WTC11 (cell line): ENCODE results near the gene DAD1. TPM values are rescaled to one million over a fixed set of nuclear protein-coding genes. Genes with fewer than 3 reads are reported as not detected.

Experiments used
- ATAC-seq: fragments of 200-7000 bp; cut with Tn5 transposase; 2 replicates; pipeline ENCODE4 v1.10.0; 2021; ENCODE audit warnings: mild to moderate bottlenecking, moderate library complexity
- CTCF ChIA-PET: fragments of 300-600 bp; sonication (Branson Sonifier 250); formaldehyde crosslinking; loops from one replicate; lab custom pipeline; 2021; ENCODE audit warnings: antibody characterized with exemption; lab: Charles Lee
- POLR2A ChIA-PET: fragments of 350-600 bp; sonication (Branson Sonifier 250); formaldehyde crosslinking; loops from one replicate; lab custom pipeline; 2021; ENCODE audit warnings: antibody characterized with exemption; lab: Charles Lee
- DNase-seq: peaks from one replicate; pipeline ENCODE4 v3.0.0; 2021; ENCODE audit warnings: low spot score
- H3K27ac Mint-ChIP-seq: 2 replicates; pipeline ENCODE4 v1.8.0; 2021; ENCODE audit warnings: mixed read lengths
- H3K27me3 Mint-ChIP-seq: 2 replicates; pipeline ENCODE4 v1.8.0; 2021; ENCODE audit warnings: low read depth, mild to moderate bottlenecking, moderate library complexity, mixed read lengths
- H3K36me3 Mint-ChIP-seq: 2 replicates; pipeline ENCODE4 v1.8.0; 2021; ENCODE audit warnings: mixed read lengths
- H3K4me1 Mint-ChIP-seq: 2 replicates; pipeline ENCODE4 v1.8.0; 2022; ENCODE audit warnings: mixed read lengths
- H3K4me3 Mint-ChIP-seq: 2 replicates; pipeline ENCODE4 v1.8.0; 2021; ENCODE audit warnings: mild to moderate bottlenecking, moderate library complexity, mixed read lengths
- H3K9me3 Mint-ChIP-seq: 2 replicates; pipeline ENCODE4 v1.8.0; 2021; ENCODE audit warnings: mixed read lengths
- CREM ChIP-seq: sonication (generic); formaldehyde crosslinking; IDR thresholded peaks from 2 replicates; pipeline ENCODE4 v1.8.1; 2022; ENCODE audit warnings: mild to moderate bottlenecking, missing genetic modification reagents, moderate library complexity
- EMX1 ChIP-seq: fragments of 250-450 bp; sonication (Bioruptor Pico); IDR thresholded peaks from 2 replicates; pipeline ENCODE4 v1.8.0; 2021; ENCODE audit warnings: mild to moderate bottlenecking
- ESRRA ChIP-seq: sonication (generic); formaldehyde crosslinking; IDR thresholded peaks from 2 replicates; pipeline ENCODE4 v1.8.1; 2022; ENCODE audit warnings: mild to moderate bottlenecking, missing genetic modification reagents, borderline replicate concordance
- FOXK1 ChIP-seq: sonication (generic); formaldehyde crosslinking; IDR thresholded peaks from 2 replicates; pipeline ENCODE4 v1.8.0; 2022; ENCODE audit warnings: mild to moderate bottlenecking, moderate library complexity, missing genetic modification reagents
- GTF2I ChIP-seq: fragments of 250-450 bp; sonication (Bioruptor Pico); conservative IDR thresholded peaks from 2 replicates; pipeline ENCODE4 v1.4.0; 2021; ENCODE audit warnings: mild to moderate bottlenecking
- MXD4 ChIP-seq: fragments of 250-450 bp; sonication (Bioruptor Pico); IDR thresholded peaks from 2 replicates; pipeline ENCODE4 v1.8.0; 2021; ENCODE audit warnings: mild to moderate bottlenecking, moderate library complexity, borderline replicate concordance
- NFE2L1 ChIP-seq: sonication (generic); formaldehyde crosslinking; IDR thresholded peaks from 2 replicates; pipeline ENCODE4 v1.8.1; 2023; ENCODE audit warnings: missing genetic modification reagents
- NFYB ChIP-seq: sonication (generic); formaldehyde crosslinking; conservative IDR thresholded peaks from 2 replicates; pipeline ENCODE4 v1.8.0; 2022; ENCODE audit warnings: low read depth, missing genetic modification reagents
- NR1H2 ChIP-seq: sonication (generic); formaldehyde crosslinking; IDR thresholded peaks from 2 replicates; pipeline ENCODE4 v1.9.0; 2021; ENCODE audit warnings: mild to moderate bottlenecking, moderate library complexity, missing genetic modification reagents
- NR3C1 ChIP-seq: sonication (generic); formaldehyde crosslinking; conservative IDR thresholded peaks from 2 replicates; pipeline ENCODE4 v1.8.1; 2023; ENCODE audit warnings: low read depth, mild to moderate bottlenecking, missing genetic modification reagents
- OVOL2 ChIP-seq: fragments of 250-450 bp; sonication (Bioruptor Pico); IDR thresholded peaks from 2 replicates; pipeline ENCODE4 v1.9.0; 2021; ENCODE audit warnings: mild to moderate bottlenecking, borderline replicate concordance
- TCF7 ChIP-seq: sonication (generic); formaldehyde crosslinking; IDR thresholded peaks from 2 replicates; pipeline ENCODE4 v1.8.0; 2022; ENCODE audit warnings: mild to moderate bottlenecking, low read depth, missing genetic modification reagents, moderate library complexity
- ZNF263 ChIP-seq: sonication (generic); formaldehyde crosslinking; IDR thresholded peaks from 2 replicates; pipeline ENCODE4 v1.8.1; 2022; ENCODE audit warnings: low read depth, mild to moderate bottlenecking, moderate library complexity, missing genetic modification reagents
- ZNF416 ChIP-seq: fragments of 250-450 bp; sonication (Bioruptor Pico); IDR thresholded peaks from 2 replicates; pipeline ENCODE4 v1.9.0; 2021; ENCODE audit warnings: mild to moderate bottlenecking, inconsistent platforms
- ZNF423 ChIP-seq: fragments of 250-450 bp; sonication (Bioruptor Pico); IDR thresholded peaks from 2 replicates; pipeline ENCODE4 v2.1.2; 2022; ENCODE audit warnings: mild to moderate bottlenecking, moderate library complexity
- total RNA-seq: library from RNA; stranded (reverse); gene quantifications from 3 replicates; pipeline ENCODE4 v1.2.3, GENCODE V29; 2021
- TF ChIP-seq, protein P1 (sequence below): fragments of 250-450 bp; sonication (Bioruptor Pico); IDR thresholded peaks from 2 replicates; pipeline ENCODE4 v1.9.0; 2021; ENCODE audit warnings: mild to moderate bottlenecking
- TF ChIP-seq, protein P2 (sequence below): fragments of 200-600 bp; IDR thresholded peaks from 2 replicates; pipeline ENCODE4 v1.8.0; 2022; ENCODE audit warnings: antibody characterized with exemption
- TF ChIP-seq, protein P3 (sequence below): sonication (generic); formaldehyde crosslinking; IDR thresholded peaks from 2 replicates; pipeline ENCODE4 v1.8.1; 2022; ENCODE audit warnings: low read depth, missing genetic modification reagents, borderline replicate concordance
- TF ChIP-seq, protein P4 (sequence below): sonication (generic); formaldehyde crosslinking; IDR thresholded peaks from 2 replicates; pipeline ENCODE4 v1.8.1; 2023; ENCODE audit warnings: mild to moderate bottlenecking, missing genetic modification reagents, moderate library complexity
- TF ChIP-seq, protein P5 (sequence below): sonication (generic); formaldehyde crosslinking; IDR thresholded peaks from 2 replicates; pipeline ENCODE4 v1.8.0; 2022; ENCODE audit warnings: mild to moderate bottlenecking, missing genetic modification reagents
- TF ChIP-seq, protein P6 (sequence below): sonication (generic); formaldehyde crosslinking; conservative IDR thresholded peaks from 2 replicates; pipeline ENCODE4 v1.8.1; 2023; ENCODE audit warnings: mild to moderate bottlenecking, low read depth, missing genetic modification reagents, moderate library complexity
- TF ChIP-seq, protein P7 (sequence below): fragments of 250-450 bp; sonication (Bioruptor Pico); conservative IDR thresholded peaks from 2 replicates; pipeline ENCODE4 v1.9.0; 2021; ENCODE audit warnings: mild to moderate bottlenecking
- TF ChIP-seq, protein P8 (sequence below): sonication (generic); formaldehyde crosslinking; IDR thresholded peaks from 2 replicates; pipeline ENCODE4 v1.8.1; 2022; ENCODE audit warnings: low read depth, mild to moderate bottlenecking, moderate library complexity, missing genetic modification reagents, borderline replicate concordance
- TF ChIP-seq, protein P9 (sequence below): fragments of 250-450 bp; sonication (Bioruptor Pico); IDR thresholded peaks from 2 replicates; pipeline ENCODE4 v2.1.2; 2022; ENCODE audit warnings: mild to moderate bottlenecking, moderate library complexity

DAD1 gene
- total RNA-seq, 1 experiment from 2014 or later, result 125 TPM

DNA sequence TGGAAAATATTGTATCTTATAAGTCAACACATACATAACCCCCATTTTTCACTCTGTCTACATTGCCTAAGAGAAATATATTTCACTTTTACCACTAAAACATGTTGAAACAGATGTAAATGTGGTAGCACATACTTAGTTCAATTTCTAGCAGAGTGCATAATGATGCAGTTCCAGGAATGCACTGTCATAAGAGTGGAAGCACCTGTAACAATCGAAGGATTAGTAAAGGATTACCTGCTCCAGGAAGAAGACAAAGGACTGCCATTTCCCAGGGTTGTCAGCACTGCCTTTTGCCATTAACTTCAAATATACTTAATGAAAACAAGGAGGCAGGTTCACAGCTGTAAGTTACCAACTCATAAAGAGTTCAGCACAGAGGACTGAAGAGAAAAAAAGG, 24.6 kb downstream of the DAD1 start:
- Mint-ChIP-seq H3K36me3 (peaks cover 24% of the 10 kb centered on the region), H3K4me3 (no peak overlapping the region), H3K4me1 (peaks cover 15% of the 10 kb centered on the region), H3K9me3 (no peaks in the 10 kb centered on the region), H3K27me3 (no peaks in the 10 kb centered on the region), H3K27ac (no peak overlapping the region)
- POLR2A ChIA-PET, result no interaction called here
- CTCF ChIA-PET, result no interaction called here
- ATAC-seq, result no peak
- no peak for DNase-seq
- TF ChIP-seq NFYB (CRISPR knock-in tag), result no peak
- TF ChIP-seq, protein P1, sequence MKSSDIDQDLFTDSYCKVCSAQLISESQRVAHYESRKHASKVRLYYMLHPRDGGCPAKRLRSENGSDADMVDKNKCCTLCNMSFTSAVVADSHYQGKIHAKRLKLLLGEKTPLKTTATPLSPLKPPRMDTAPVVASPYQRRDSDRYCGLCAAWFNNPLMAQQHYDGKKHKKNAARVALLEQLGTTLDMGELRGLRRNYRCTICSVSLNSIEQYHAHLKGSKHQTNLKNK (CRISPR knock-in tag), result no peak
- TF ChIP-seq ZNF416, result no peak
- TF ChIP-seq, protein P2, sequence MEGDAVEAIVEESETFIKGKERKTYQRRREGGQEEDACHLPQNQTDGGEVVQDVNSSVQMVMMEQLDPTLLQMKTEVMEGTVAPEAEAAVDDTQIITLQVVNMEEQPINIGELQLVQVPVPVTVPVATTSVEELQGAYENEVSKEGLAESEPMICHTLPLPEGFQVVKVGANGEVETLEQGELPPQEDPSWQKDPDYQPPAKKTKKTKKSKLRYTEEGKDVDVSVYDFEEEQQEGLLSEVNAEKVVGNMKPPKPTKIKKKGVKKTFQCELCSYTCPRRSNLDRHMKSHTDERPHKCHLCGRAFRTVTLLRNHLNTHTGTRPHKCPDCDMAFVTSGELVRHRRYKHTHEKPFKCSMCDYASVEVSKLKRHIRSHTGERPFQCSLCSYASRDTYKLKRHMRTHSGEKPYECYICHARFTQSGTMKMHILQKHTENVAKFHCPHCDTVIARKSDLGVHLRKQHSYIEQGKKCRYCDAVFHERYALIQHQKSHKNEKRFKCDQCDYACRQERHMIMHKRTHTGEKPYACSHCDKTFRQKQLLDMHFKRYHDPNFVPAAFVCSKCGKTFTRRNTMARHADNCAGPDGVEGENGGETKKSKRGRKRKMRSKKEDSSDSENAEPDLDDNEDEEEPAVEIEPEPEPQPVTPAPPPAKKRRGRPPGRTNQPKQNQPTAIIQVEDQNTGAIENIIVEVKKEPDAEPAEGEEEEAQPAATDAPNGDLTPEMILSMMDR, result no peak
- no peak for TF ChIP-seq MXD4 (CRISPR knock-in tag)
- no peak for TF ChIP-seq NFE2L1
- TF ChIP-seq OVOL2 (CRISPR knock-in tag), result no peak
- TF ChIP-seq, protein P3, sequence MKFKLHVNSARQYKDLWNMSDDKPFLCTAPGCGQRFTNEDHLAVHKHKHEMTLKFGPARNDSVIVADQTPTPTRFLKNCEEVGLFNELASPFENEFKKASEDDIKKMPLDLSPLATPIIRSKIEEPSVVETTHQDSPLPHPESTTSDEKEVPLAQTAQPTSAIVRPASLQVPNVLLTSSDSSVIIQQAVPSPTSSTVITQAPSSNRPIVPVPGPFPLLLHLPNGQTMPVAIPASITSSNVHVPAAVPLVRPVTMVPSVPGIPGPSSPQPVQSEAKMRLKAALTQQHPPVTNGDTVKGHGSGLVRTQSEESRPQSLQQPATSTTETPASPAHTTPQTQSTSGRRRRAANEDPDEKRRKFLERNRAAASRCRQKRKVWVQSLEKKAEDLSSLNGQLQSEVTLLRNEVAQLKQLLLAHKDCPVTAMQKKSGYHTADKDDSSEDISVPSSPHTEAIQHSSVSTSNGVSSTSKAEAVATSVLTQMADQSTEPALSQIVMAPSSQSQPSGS (CRISPR knock-in tag), result no peak
- TF ChIP-seq CREM (CRISPR knock-in tag), result no peak
- TF ChIP-seq ESRRA (CRISPR knock-in tag), result no peak
- TF ChIP-seq, protein P4, sequence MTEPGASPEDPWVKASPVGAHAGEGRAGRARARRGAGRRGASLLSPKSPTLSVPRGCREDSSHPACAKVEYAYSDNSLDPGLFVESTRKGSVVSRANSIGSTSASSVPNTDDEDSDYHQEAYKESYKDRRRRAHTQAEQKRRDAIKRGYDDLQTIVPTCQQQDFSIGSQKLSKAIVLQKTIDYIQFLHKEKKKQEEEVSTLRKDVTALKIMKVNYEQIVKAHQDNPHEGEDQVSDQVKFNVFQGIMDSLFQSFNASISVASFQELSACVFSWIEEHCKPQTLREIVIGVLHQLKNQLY (CRISPR knock-in tag), result no peak
- TF ChIP-seq GTF2I (CRISPR knock-in tag), result no peak
- TF ChIP-seq NR1H2 (CRISPR knock-in tag), result no peak
- TF ChIP-seq, protein P5, sequence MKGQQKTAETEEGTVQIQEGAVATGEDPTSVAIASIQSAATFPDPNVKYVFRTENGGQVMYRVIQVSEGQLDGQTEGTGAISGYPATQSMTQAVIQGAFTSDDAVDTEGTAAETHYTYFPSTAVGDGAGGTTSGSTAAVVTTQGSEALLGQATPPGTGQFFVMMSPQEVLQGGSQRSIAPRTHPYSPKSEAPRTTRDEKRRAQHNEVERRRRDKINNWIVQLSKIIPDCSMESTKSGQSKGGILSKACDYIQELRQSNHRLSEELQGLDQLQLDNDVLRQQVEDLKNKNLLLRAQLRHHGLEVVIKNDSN (CRISPR knock-in tag), result no peak
- no peak for TF ChIP-seq NR3C1 (CRISPR knock-in tag)
- TF ChIP-seq ZNF263 (CRISPR knock-in tag), result no peak
- TF ChIP-seq, protein P6, sequence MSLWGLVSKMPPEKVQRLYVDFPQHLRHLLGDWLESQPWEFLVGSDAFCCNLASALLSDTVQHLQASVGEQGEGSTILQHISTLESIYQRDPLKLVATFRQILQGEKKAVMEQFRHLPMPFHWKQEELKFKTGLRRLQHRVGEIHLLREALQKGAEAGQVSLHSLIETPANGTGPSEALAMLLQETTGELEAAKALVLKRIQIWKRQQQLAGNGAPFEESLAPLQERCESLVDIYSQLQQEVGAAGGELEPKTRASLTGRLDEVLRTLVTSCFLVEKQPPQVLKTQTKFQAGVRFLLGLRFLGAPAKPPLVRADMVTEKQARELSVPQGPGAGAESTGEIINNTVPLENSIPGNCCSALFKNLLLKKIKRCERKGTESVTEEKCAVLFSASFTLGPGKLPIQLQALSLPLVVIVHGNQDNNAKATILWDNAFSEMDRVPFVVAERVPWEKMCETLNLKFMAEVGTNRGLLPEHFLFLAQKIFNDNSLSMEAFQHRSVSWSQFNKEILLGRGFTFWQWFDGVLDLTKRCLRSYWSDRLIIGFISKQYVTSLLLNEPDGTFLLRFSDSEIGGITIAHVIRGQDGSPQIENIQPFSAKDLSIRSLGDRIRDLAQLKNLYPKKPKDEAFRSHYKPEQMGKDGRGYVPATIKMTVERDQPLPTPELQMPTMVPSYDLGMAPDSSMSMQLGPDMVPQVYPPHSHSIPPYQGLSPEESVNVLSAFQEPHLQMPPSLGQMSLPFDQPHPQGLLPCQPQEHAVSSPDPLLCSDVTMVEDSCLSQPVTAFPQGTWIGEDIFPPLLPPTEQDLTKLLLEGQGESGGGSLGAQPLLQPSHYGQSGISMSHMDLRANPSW (CRISPR knock-in tag), result no peak
- TF ChIP-seq, all 79 proteins: peak for 0

DNA sequence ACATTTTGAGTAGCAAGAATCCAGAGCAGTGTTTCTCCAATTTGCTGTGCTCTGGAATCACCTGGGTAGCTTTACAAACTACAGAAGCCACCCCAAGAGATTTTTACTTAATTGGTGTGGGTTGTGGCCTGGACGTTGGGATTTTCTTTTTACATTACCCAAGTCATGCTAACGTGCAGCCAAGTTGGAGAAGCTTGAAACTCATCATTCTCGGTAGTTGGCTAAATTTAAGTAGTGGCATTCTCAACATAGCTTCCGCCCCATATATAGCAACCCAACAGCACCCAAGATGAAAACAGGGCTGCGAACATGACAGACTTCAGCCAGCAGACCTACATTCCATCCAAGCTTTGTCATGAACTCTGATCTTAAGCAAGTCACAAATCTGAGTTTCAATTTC, 25.0 kb downstream of the DAD1 start:
- Mint-ChIP-seq H3K4me3 (no peak overlapping the region), H3K27me3 (no peaks in the 10 kb centered on the region), H3K36me3 (peaks cover 20% of the 10 kb centered on the region), H3K4me1 (peaks cover 19% of the 10 kb centered on the region), H3K27ac (no peak overlapping the region), H3K9me3 (no peaks in the 10 kb centered on the region)
- POLR2A ChIA-PET, result no interaction called here
- no peak for DNase-seq
- ATAC-seq, result no peak
- CTCF ChIA-PET, result interaction anchor here (0.8 kb wide), 1 partner anchor 26 kb away, joined by 3 read pairs; the partner anchor contains the start of gene DAD1
- no peak for TF ChIP-seq ZNF423 (CRISPR knock-in tag)
- TF ChIP-seq, protein P7, sequence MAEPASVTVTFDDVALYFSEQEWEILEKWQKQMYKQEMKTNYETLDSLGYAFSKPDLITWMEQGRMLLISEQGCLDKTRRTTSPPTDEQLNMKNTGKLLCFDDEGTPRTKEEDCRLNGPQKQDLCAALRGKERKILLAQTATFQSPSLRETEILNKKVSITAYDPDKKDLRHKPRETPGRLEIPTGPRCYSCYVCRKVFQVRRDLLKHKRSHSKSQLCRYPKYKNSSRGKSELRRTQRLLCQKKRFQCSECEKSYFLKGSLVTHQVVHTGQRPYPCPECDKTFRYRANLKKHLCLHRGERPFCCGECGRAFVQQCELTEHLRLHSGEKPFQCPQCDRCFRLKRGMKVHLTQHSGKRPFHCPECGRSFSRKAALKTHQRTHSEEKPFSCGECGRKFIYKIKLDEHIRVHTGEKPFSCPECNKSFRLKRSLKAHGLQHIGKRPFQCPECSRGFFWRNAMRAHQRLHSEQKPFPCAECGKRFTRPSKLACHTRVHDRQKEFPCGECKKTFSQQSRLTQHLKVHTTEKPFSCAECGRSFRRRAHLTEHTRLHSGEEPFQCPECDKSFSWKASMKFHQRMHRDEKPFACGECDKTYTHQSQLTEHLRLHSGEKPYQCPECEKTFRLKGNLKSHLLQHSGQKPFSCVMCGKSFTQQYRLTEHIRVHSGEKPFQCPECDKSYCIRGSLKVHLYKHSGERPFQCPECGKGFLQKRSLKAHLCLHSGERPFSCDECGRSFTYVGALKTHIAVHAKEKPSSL (CRISPR knock-in tag), result no peak
- no peak for TF ChIP-seq FOXK1 (CRISPR knock-in tag)
- TF ChIP-seq, protein P8, sequence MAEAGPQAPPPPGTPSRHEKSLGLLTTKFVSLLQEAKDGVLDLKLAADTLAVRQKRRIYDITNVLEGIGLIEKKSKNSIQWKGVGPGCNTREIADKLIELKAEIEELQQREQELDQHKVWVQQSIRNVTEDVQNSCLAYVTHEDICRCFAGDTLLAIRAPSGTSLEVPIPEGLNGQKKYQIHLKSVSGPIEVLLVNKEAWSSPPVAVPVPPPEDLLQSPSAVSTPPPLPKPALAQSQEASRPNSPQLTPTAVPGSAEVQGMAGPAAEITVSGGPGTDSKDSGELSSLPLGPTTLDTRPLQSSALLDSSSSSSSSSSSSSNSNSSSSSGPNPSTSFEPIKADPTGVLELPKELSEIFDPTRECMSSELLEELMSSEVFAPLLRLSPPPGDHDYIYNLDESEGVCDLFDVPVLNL (CRISPR knock-in tag), result no peak
- no peak for TF ChIP-seq TCF7 (CRISPR knock-in tag)
- no peak for TF ChIP-seq EMX1 (CRISPR knock-in tag)
- TF ChIP-seq, protein P9, sequence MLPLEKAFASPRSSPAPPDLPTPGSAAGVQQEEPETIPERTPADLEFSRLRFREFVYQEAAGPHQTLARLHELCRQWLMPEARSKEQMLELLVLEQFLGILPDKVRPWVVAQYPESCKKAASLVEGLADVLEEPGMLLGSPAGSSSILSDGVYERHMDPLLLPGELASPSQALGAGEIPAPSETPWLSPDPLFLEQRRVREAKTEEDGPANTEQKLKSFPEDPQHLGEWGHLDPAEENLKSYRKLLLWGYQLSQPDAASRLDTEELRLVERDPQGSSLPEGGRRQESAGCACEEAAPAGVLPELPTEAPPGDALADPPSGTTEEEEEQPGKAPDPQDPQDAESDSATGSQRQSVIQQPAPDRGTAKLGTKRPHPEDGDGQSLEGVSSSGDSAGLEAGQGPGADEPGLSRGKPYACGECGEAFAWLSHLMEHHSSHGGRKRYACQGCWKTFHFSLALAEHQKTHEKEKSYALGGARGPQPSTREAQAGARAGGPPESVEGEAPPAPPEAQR (CRISPR knock-in tag), result no peak
- TF ChIP-seq OVOL2 (CRISPR knock-in tag), result no peak
